Brain microvascular endothelial cell (primary cell): ENCODE data around the gene CYP46A1.

Experiments used
- DNase-seq: peaks from one replicate; pipeline ENCODE4 v3.0.0-alpha.2; 2020
- H3K27ac ChIP-seq: fragments of 250-450 bp; sonication (Bioruptor Pico); 2 replicates; pipeline ENCODE4 v1.5.1; 2020; ENCODE audit warnings: mild to moderate bottlenecking, moderate library complexity
- H3K27me3 ChIP-seq: fragments of 250-450 bp; sonication (Bioruptor Pico); replicated peaks from 2 replicates; pipeline ENCODE4 v1.5.1; 2020; ENCODE audit warnings: mild to moderate bottlenecking
- H3K36me3 ChIP-seq: fragments of 250-450 bp; sonication (Bioruptor Pico); replicated peaks from 2 replicates; pipeline ENCODE4 v1.5.1; 2020; ENCODE audit warnings: mild to moderate bottlenecking
- H3K4me3 ChIP-seq: 2 replicates; pipeline ENCODE4 v1.5.1; 2011; ENCODE audit warnings: low read depth, mild to moderate bottlenecking, control low read depth, low read length, moderate library complexity
- CTCF ChIP-seq: IDR thresholded peaks from 2 replicates; pipeline ENCODE4 v1.5.1; 2011; ENCODE audit warnings: low read depth, mild to moderate bottlenecking, moderate library complexity, low read length, control low read depth, inconsistent platforms; ENCODE audit errors: missing control alignments
- in situ Hi-C: cut with HindIII; loops from 2 replicates; pipeline ENCODE4 v1.10.0; 2017; ENCODE audit warnings: low sequenced_read_pairs, low pct_ligation_motif_present

Gene CYP46A1

GRCh38 chr14:99688629-99689028 lies 4.5 kb downstream of the CYP46A1 start:
- no peak for TF ChIP-seq CTCF
- H3K27ac ChIP-seq = no peak overlapping the region
- in situ Hi-C loops = no loop called here
- H3K4me3 ChIP-seq = no peak overlapping the region
- no peak for DNase-seq
- no peaks in the 10 kb centered on the region for H3K36me3 ChIP-seq
- peaks cover 2% of the 10 kb centered on the region for H3K27me3 ChIP-seq

DNA sequence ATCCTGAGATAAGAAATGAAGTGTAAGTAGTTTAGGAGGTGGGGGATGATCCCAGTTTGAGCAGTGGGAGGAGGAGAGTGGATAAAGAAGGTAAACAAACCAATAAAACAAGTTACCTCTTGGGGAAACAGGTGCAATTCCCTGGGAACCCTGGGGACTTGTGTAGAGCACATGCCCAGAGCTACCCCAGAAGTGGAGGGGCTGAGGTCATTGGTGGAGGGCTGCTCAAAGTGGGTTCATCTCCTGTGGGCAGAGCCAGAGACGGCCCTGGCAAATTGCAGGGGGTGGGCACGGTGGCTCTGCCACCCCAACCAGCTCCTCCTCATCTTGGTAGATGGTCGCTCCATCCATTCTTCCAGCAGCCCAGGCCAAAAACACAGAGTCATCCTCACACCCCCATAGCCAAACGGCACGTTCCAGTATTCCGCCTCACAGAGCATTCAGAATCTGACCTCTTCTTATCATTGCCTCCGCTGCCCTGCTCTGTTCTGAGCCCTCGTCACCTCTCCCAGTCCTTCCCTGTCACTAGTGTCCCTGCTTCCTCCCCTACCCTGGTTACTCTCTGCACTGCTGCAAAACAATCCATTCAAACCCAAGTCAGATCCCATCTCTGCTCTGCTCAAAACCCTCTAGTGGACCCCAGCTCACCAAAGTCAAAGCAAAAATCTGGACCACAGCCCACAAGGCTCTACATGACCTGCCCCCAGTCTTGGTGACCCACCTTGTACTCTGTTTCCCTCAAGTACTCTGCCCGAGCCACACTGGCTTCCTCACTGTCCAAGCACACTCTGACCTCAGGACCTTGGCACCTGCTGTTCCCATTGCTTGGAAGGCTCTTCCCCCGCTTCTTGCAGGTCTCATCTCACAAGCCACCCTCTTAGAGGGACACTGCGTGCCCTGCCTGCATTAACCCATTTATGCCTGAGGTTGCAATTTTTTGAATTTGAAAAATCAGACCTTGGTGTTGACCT lies 5.5 kb downstream of the CYP46A1 start:
- Histone ChIP-seq H3K27ac (no peak overlapping the region), H3K36me3 (no peaks in the 10 kb centered on the region), H3K27me3 (peaks cover 2% of the 10 kb centered on the region), H3K4me3 (no peak overlapping the region)
- TF ChIP-seq CTCF = no peak
- in situ Hi-C loops = no loop called here
- no peak for DNase-seq

- Histone ChIP-seq H3K27ac (no peak overlapping the region), H3K4me3 (no peak overlapping the region), H3K36me3 (no peaks in the 10 kb centered on the region), H3K27me3 (peaks cover under 1% of the 10 kb centered on the region)
- no peak for TF ChIP-seq CTCF
- DNase-seq = no peak
- in situ Hi-C loops = no loop called here
Observed at GRCh38 chr14:99690636-99691035, 6.5 kb downstream of the CYP46A1 start.

- Histone ChIP-seq H3K4me3 (no peak overlapping the region), H3K36me3 (no peaks in the 10 kb centered on the region), H3K27ac (no peak overlapping the region), H3K27me3 (no peaks in the 10 kb centered on the region)
- no peak for DNase-seq
- no peak for TF ChIP-seq CTCF
- in situ Hi-C loops = no loop called here
Observed at GRCh38 chr14:99691111-99691885, 7.2 kb downstream of the CYP46A1 start.

DNA sequence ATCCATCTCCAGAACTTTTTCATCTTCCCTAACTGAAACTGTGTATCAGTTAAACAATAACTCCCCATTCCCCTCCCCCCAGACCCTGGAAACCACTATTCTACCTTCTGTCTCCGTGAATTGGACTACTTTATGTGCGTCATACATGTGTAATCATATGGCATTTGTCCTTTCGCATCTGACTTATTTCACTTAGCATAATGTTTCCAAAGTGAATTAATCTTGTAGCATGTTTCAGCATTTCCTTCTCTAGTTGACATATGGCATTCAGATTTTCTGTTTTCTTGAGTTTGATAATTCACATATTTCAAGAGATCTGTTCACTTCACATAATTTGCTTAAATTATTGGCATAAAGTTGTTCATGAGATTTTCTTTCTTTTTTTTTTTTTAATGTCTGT lies 9.8 kb downstream of the CYP46A1 start:
- Histone ChIP-seq H3K4me3 (no peak overlapping the region), H3K36me3 (no peaks in the 10 kb centered on the region), H3K27ac (no peak overlapping the region), H3K27me3 (no peaks in the 10 kb centered on the region)
- TF ChIP-seq CTCF = no peak
- DNase-seq = no peak
- in situ Hi-C loops = no loop called here
